ENCODE measurements around the gene PSMD2.
A peak's percentile ranks its signal among the peaks of the same experiment; 100 is the strongest.

The PSMD2 gene

DNA sequence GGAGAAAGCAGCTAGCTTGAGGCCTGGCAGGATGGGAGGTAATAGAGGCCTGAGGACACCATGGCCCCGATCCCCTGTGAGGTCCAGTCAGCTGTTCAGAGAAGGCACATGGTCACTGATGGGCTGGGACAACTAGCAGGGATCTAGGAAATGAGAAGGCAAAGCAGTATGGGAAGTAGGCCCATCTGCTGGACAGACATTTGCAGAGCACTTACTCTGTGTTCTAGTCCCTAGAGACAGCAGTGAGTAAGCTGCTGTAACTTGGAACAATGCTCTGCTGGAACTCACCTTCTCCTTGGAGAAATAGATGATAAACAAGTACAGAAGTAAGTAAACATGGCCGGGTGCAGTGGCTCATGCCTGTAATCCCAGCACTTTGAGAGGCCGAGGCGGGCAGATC is 16.1 kb upstream of the PSMD2 start:
- DNase-seq: no peak

DNA sequence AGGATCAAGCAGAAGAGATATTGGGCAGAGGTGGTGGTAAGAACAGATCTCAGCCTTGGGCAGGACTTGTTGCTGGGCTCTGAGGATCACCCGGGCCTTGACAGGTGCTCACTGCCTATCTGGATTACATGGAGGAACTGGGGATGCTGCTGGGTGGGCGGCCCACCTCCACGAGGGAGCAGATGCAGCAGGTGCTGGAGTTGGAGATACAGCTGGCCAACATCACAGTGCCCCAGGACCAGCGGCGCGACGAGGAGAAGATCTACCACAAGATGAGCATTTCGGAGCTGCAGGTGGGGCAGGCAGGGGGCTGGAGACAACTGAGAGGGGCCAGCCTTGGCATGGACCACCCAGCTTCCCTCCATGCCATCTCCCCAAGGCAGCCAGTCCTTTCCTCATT is 15.4 kb upstream of the PSMD2 start:
- no peak for DNase-seq

DNA sequence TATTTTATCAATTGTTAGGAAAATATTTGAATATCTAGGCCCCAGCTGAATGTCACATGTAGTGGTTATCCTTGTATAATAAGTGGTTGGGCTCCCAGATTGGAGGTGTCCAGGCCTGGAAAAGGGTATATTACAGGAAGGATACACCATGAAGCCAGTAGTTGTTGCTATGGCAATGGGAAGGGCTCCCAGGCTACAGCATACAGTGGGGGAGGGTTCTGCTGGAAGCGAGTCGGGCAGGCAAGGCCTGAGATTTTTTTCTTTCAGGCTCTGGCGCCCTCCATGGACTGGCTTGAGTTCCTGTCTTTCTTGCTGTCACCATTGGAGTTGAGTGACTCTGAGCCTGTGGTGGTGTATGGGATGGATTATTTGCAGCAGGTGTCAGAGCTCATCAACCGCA is 14.3 kb upstream of the PSMD2 start:
- peak; percentile 69 for DNase-seq

GRCh38 chr3:184289426-184289938 is 9.6 kb upstream of the PSMD2 start:
- peak; percentile 46 for DNase-seq

GRCh38 chr3:184290331-184290730 is 8.7 kb upstream of the PSMD2 start:
- DNase-seq: no peak

DNA sequence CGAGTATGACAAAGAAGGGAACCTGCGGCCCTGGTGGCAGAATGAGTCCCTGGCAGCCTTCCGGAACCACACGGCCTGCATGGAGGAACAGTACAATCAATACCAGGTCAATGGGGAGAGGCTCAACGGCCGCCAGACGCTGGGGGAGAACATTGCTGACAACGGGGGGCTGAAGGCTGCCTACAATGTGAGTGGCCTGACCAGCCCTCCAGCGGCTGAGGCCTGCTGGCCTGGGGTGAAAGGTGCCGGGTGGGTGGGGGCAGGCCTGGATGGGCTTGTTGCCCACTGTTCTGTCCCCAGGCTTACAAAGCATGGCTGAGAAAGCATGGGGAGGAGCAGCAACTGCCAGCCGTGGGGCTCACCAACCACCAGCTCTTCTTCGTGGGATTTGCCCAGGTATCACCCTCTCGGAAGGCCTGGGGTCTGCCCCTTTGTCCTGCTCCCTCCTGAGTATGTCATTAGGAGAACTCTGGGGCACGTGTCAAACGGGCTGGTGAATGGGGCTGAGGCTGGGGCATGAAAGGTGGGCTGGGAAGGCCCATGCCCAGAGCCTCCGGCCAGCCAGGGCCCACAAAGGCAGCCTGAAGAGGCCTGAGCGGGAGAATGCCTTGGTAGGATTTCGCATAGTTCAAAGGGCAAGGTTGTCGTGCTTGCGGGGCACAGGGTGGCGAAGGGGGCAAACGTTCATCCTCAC is 7.8 kb upstream of the PSMD2 start:
- no peak for DNase-seq

DNA sequence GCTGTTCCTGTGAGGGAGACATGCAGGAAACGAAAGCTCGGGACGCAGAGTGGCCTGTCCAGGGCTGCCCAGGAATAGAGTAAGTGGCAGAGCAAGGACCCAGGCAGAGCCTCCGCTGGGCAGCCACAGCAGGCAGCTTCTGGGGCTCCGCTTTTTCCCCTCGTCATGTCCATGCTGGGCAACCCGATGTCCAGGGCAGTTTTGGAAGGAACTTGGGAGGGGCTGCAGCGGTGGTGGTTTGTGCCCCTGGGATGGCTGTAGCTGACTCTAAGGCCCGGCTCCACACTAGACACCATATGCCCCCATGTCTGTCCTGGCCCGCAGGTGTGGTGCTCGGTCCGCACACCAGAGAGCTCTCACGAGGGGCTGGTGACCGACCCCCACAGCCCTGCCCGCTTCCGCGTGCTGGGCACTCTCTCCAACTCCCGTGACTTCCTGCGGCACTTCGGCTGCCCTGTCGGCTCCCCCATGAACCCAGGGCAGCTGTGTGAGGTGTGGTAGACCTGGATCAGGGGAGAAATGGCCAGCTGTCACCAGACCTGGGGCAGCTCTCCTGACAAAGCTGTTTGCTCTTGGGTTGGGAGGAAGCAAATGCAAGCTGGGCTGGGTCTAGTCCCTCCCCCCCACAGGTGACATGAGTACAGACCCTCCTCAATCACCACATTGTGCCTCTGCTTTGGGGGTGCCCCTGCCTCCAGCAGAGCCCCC is 7.1 kb upstream of the PSMD2 start:
- no peak for DNase-seq

DNA sequence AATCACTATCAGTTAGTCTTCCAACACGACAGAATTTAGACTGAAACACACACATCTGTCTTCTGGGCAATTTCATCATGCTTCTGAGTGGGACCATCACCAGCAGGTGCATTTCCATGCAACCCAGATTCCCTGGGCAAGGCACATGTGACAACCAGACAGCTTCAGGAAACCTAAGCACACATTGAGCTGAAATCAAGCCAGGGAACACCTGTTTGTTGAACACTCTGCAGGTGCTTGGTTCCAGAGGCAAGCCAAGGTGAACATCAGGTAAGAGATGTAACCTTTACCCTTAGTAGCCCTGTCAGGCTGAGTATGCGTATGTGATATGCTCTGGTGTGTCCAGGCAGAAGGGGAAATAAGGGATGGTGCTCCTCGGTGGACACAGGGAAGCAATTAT is 3.3 kb upstream of the PSMD2 start:
- DNase-seq: no peak

DNA sequence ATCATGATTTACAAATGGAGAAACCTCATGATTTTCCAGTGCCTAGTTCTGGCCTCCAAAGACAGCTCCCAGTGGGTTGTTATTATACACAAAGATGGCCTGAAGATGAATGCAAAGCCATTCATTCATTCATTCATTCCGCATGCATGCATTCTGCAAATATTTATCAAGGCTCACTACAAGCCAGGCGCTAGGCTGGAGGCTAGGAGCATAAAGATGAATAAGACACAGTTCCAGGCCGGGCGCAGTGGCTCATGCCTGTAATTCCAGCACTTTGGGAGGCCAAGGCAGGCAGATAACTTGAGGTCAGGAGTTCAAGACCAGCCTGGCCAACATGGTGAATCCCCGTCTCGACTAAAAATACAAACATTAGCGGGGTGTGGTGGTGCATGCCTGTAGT is 2.4 kb upstream of the PSMD2 start:
- DNase-seq: no peak

- peak; percentile 44 for DNase-seq
Measured at GRCh38 chr3:184299488-184300377, 692 bp downstream of the PSMD2 start.

GRCh38 chr3:184300378-184300720 is 1.3 kb downstream of the PSMD2 start:
- peak; percentile 82 for DNase-seq

- DNase-seq: peak; percentile 20
Measured at GRCh38 chr3:184305577-184305976, 6.5 kb downstream of the PSMD2 start.

DNA sequence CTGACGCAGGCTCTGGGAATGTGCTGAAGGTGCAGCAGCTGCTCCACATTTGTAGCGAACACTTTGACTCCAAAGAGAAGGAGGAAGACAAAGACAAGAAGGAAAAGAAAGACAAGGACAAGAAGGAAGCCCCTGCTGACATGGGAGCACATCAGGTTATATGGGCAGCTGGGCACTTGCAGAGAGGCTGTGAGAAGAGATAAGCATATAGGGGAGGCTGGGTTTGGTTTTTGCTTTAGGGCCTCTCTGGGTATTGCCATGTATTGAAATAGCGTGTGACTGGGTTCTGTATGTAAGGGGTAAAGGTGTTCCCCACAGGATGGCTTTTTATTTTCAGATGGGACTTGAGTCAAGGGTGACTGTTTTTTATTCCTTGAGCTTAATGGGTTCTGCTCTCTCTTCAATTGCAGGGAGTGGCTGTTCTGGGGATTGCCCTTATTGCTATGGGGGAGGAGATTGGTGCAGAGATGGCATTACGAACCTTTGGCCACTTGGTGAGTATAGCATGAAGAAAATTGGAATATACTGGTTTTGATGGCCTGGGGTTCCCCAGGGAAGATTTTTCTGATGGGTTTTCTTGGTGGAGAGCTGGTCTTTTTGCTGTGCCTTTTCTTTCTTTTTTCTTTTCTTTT is 7.4 kb downstream of the PSMD2 start:
- no peak for DNase-seq

DNA sequence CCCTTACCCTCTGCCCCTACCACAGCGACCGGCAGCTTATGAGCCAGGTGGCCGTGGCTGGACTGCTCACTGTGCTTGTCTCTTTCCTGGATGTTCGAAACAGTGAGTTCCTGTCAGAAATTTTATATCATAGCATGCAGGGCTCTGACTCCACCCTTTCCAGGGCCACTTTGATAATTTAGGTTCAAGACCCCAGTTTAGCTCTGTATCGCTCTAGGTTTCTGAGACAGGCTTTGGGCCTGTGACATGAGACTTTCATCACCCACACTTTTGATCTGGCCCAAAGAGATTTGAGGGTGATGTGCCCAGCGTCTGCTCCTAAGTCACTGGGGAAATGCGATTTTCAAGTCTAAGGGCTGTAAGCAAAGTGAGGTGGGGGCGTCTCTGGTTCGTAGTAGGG is 8.9 kb downstream of the PSMD2 start:
- no peak for DNase-seq

DNA sequence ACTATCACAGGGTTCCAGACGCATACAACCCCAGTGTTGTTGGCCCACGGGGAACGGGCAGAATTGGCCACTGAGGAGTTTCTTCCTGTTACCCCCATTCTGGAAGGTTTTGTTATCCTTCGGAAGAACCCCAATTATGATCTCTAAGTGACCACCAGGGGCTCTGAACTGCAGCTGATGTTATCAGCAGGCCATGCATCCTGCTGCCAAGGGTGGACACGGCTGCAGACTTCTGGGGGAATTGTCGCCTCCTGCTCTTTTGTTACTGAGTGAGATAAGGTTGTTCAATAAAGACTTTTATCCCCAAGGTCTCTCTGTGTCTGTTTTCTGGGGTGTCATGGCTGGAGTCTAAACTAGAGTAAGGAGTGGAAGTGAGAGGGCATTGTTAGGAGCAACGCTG is 9.7 kb downstream of the PSMD2 start:
- DNase-seq: no peak

DNA sequence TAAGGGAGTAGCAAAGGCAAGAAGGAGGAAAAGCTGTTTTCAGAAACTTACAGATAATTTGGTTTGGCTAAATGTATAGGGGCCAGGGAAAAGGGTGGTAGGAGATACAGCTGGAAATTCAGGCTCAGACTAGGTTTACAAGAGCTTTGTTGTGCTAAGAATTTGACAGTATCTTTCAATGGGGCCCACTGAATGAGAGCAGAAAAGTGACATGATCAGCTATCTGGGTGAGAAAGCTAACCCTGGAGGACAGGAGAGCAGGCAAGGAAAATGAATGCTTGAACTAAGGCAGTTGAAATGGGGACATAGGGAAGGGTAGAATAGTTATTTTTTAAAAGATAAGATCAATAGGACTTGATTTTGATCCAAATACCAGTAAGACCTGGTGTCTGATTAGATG is 12.6 kb downstream of the PSMD2 start:
- DNase-seq: no peak

DNA sequence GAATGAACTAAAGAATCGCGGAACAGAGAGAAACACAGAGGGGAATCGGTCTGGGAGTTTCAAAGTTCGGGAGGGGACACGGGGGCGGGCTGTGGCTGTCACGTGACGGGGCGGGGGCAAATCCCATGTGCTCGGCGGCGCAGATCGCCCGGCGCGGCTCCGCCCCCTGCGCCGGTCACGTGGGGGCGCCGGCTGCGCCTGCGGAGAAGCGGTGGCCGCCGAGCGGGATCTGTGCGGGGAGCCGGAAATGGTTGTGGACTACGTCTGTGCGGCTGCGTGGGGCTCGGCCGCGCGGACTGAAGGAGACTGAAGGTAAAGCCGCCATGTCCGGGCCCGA is 15.3 kb downstream of the PSMD2 start, which contains the start of gene EIF4G1:
EIF4G1 (plus strand) TSS at position 244 of the 337 bp plus-strand sequence. CDS start 1,191 bp downstream, outside the sequence.
- peak; percentile 94 for DNase-seq

GRCh38 chr3:184314700-184315542 is 15.9 kb downstream of the PSMD2 start:
- DNase-seq: peak; percentile 87

- no peak for DNase-seq
Measured at GRCh38 chr3:184315543-184315867, 16.5 kb downstream of the PSMD2 start.

DNA sequence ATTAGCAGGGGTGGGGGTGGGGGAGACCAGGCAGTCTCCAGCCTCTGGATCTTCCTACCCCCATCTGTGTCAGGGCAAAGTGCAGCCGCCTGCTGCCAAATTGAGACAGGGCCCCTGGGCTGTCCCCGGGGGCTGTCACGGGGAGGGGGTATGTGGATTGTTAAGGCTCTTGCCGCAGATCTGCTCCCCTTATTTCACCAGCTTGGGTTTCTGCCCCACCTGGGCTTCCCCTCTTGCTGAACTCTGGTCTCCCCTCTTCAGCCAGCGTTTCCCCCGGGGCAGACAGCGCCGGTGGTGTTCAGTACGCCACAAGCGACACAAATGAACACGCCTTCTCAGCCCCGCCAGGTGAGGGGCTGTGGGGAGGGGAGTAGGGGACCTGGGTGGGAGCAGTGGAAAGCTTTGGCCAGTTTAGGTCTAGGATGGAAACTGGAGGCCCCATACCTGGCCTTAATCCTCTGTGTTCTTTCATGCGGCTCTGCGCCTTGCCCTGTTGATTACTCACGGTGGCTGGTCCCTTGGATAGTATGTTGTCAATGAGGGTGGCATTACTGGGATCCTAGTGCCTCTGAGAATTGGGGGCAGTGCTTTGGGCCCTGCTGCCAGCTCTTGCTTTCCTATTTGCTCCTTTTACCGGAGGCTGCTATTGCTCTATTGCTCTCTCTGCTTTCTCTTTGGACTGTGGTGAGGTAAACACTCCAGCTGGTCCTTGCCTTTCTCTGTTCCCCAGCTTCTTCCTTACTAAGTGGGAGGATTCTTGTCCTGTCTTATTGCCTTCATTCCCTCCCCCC is 17.0 kb downstream of the PSMD2 start:
- no peak for DNase-seq

GRCh38 chr3:184316792-184317191 is 17.8 kb downstream of the PSMD2 start:
- no peak for DNase-seq
